Coronary artery (tissue), 2 donors: ENCODE results near the gene SLC29A3.
"Not testable (repeated sequence)": the region's sequence is repeated elsewhere in the genome, so short reads cannot be mapped to it uniquely, and the experiment has no call there.

Experiments used
- DNase-seq: peaks from one replicate; pipeline ENCODE4 v3.0.0-alpha.2; 2017; ENCODE audit warnings: low spot score
- H3K27ac ChIP-seq, 2 donors: fragments of 200-600 bp; sonication (generic); one replicate each; pipeline ENCODE4 v1.5.1; 2016 to 2019
- H3K4me3 ChIP-seq: fragments of 200-600 bp; sonication (generic); 2 replicates; pipeline ENCODE4 v1.5.1; 2016; ENCODE audit warnings: mild to moderate bottlenecking, moderate library complexity
- CTCF ChIP-seq: fragments of 200-600 bp; sonication (generic); IDR thresholded peaks from one replicate; pipeline ENCODE4 v1.5.1; 2019; ENCODE audit warnings: antibody characterized with exemption

Gene SLC29A3

GRCh38 chr10:71355886-71356285, 36.8 kb downstream of the SLC29A3 start:
- no peak for TF ChIP-seq CTCF
- no peak overlapping the region for H3K4me3 ChIP-seq
- DNase-seq, result no peak
- no peak overlapping the region for H3K27ac ChIP-seq

- no peak for DNase-seq
- TF ChIP-seq CTCF, result no peak
- peak overlapping the region in 1 of 2 donors; percentile 41 for H3K27ac ChIP-seq
- H3K4me3 ChIP-seq, result no peak overlapping the region
Measured at GRCh38 chr10:71357792-71358265, 38.8 kb downstream of the SLC29A3 start.

- no peak for TF ChIP-seq CTCF
- peak overlapping the region in 1 of 2 donors; percentile 41 for H3K27ac ChIP-seq
- no peak for DNase-seq
- H3K4me3 ChIP-seq, result no peak overlapping the region
Measured at GRCh38 chr10:71358277-71358676, 39.2 kb downstream of the SLC29A3 start.

- H3K4me3 ChIP-seq, DNase-seq: not testable (repeated sequence)
- H3K27ac ChIP-seq, result peak overlapping the region in 1 of 2 donors; percentile 70
Measured at GRCh38 chr10:71358906-71359305, 39.8 kb downstream of the SLC29A3 start.

- Histone ChIP-seq H3K4me3 (no peak overlapping the region), H3K27ac (peak overlapping the region in 1 of 2 donors; percentile 70)
- no peak for DNase-seq
- TF ChIP-seq CTCF, result no peak
Measured at GRCh38 chr10:71359364-71360046, 40.4 kb downstream of the SLC29A3 start.

GRCh38 chr10:71360735-71361134, 41.7 kb downstream of the SLC29A3 start:
- TF ChIP-seq CTCF, result no peak
- no peak overlapping the region for H3K4me3 ChIP-seq
- H3K27ac ChIP-seq, result no peak overlapping the region
- DNase-seq, result no peak

GRCh38 chr10:71361581-71361980, 42.5 kb downstream of the SLC29A3 start:
- Histone ChIP-seq H3K4me3 (no peak overlapping the region), H3K27ac (no peak overlapping the region)
- no peak for TF ChIP-seq CTCF
- DNase-seq, result no peak
